HG03378 (cell line): ENCODE measurements around the gene NUCB1.
"Not testable (repeated sequence)": the region's sequence is repeated elsewhere in the genome, so short reads cannot be mapped to it uniquely, and the experiment has no call there.

Source experiments
- ATAC-seq: cut with Tn5 transposase; IDR thresholded peaks from one replicate; pipeline ENCODE4 v1.9.1; 2021; ENCODE audit warnings: mild to moderate bottlenecking, moderate library complexity; ENCODE audit not compliant: unreplicated experiment

The NUCB1 gene

DNA sequence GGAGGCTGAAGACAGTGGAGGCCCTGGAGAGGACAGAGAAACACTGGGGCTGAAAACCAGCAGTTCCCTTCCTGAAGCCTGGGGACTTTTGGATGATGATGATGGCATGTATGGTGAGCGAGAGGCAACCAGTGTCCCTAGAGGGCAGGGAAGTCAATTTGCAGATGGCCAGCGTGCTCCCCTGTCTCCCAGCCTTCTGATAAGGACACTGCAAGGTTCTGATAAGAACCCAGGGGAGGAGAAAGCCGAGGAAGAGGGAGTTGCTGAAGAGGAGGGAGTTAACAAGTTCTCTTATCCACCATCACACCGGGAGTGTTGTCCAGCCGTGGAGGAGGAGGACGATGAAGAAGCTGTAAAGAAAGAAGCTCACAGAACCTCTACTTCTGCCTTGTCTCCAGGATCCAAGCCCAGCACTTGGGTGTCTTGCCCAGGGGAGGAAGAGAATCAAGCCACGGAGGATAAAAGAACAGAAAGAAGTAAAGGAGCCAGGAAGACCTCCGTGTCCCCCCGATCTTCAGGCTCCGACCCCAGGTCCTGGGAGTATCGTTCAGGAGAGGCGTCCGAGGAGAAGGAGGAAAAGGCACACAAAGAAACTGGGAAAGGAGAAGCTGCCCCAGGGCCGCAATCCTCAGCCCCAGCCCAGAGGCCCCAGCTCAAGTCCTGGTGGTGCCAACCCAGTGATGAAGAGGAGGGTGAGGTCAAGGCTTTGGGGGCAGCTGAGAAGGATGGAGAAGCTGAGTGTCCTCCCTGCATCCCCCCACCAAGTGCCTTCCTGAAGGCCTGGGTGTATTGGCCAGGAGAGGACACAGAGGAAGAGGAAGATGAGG is 26.4 kb upstream of the NUCB1 start:
- no peak for ATAC-seq

DNA sequence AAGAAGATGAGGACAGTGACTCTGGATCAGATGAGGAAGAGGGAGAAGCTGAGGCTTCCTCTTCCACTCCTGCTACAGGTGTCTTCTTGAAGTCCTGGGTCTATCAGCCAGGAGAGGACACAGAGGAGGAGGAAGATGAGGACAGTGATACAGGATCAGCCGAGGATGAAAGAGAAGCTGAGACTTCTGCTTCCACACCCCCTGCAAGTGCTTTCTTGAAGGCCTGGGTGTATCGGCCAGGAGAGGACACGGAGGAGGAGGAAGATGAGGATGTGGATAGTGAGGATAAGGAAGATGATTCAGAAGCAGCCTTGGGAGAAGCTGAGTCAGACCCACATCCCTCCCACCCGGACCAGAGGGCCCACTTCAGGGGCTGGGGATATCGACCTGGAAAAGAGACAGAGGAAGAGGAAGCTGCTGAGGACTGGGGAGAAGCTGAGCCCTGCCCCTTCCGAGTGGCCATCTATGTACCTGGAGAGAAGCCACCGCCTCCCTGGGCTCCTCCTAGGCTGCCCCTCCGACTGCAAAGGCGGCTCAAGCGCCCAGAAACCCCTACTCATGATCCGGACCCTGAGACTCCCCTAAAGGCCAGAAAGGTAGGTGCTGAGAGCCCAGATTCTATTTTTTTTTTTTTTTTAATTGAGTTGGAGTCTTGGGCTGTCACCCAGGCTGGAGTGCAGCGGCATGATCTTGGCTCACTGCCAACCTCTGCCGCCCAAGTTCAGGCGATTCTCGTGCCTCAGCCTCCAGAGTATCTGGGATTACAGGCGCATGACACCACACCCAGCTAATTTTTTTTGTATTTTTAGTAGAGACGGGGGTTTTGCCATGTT is 25.6 kb upstream of the NUCB1 start:
- no peak for ATAC-seq

DNA sequence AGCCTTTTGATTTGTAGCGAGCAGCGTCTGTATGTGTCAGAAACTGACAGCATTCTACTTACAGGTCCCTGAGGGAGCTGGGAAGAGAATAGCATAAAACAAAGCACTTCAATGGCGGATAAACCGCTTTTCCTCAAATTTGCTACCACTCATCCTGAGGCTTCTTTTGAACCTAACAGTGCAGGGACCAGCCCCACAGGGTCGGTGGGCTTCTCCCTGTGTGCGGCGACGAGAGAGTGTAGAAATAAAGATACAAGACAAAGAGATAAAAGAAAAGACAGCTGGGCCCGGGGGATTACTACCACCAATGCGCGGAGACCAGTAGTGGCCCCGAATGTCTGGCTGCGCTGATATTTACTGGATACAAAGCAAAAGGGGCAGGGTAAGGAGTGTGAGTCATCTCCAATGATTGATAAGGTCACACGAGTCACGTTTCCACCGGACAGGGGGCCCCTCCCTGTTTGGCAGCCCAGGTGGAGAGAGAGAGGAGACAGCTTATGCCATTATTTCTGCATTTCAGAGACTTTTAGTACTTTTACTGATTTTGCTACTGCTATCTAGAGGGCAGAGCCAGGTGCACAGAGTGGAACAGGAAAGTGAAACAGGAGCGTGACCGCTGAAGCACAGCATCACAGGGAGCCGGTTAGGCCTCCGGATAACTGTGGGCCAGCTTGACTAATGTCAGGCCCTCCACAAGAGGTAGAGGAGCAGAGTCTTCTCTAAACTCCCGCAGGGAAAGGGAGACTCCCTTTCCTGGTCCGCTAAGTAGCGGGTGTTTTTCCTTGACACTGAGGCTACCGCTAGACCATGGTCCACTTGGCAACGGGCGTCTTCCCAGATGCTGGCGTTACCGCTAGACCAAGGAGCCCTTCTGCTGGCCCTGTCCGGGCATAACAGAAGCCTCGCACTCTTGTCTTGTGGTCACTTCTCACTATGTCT is 23.8 kb upstream of the NUCB1 start:
- not testable (repeated sequence) for ATAC-seq

DNA sequence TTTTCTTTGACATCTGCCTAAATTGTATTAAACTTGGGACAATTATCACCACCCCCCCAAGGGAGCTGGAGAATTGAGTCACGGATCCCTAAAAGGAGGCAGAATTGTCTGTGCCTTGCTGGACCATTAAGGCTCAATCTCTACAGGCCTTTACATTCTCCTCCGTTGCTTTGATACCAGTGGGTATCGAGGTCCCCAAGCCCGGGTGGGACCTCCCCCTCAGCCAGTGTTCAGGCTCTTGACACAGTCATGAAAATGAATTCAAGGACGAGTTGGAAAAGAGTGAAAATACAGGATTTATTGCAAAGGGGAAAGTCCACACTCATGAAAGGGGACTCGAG is 22.3 kb upstream of the NUCB1 start:
- no peak for ATAC-seq

DNA sequence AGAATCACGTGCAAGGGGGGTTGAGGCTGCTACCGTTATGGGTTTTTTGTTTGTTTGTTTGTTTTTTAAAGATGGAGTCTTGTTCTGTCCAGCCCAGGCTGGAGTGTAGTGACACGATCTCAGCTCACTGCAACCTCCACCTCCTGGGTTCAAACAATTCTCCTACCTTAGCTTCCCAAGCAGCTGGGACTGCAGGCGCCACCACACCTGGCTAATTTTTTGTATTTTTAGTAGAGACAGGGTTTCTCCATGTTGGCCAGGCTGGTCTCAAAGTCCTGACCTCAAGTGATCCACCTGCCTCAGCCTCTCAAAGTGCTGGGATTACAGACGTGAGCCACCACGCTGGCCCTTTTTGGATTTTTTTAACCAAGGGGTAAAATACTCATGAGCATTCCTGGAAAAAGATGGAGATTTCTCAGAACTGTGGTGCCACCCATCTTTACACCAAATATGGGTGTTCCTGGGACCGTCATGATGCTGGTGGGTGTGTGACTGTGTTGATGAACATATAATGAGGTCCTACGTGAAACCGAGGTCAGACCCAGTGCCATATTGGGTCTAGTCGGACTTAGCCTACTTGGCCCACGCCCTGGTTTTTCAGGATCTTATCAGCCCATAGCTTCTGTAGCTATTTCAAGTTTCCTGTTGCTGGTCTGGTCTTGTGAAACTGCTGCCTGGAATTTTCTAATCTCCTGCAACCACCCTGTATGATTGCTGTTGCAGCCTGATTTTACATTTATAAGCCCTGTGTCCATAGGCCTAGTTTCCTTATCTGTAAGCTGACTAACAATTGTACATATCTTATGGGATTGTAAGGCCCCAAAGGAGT is 21.7 kb upstream of the NUCB1 start:
- no peak for ATAC-seq

DNA sequence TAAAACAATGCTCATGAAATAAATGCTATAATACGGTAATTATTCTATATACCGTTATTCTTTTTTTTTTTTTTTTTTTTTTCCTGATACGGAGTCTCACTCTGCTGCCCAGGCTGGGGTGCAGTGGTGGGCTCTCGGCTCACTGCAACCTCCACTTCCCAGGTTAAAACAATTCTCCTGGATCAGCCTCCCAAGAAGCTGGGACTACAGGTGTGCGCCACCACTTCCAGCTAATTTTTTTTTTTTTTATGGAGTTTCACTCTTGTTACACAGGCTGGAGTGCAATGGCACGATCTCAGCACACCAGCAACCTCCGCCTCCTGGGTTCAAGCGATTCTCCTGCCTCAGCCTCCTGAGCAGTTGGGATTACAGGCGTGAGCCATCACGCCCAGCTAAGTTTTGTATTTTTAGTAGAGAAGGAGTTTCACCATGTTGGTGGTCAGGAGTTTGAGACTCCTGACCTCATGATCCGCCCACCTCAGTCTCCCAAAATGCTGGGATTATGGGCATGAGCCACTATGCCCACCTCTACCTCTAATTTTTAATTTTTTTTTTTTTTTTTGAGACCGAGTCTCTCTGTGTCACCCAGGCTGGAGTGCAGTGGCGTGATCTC is 21.0 kb upstream of the NUCB1 start:
- no peak for ATAC-seq

DNA sequence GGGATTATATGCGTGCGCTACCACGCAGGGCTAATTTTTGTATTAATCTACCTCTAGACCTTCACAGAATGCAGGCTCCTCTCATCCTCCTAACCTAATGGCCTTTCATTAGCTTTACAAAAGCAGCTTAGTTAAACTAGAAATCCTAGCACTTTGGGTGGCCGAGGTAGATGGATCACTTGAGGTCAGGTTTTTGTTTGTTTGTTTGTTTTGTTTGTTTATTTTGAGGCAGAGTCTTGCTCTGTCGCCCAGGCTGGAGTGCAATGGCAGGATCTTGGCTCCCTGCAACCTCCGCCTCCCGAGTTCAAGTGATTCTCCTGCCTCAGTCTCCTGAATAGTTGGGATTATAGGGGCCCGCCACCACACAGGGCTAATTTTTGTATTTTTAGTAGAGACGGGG is 20.4 kb upstream of the NUCB1 start:
- not testable (repeated sequence) for ATAC-seq

DNA sequence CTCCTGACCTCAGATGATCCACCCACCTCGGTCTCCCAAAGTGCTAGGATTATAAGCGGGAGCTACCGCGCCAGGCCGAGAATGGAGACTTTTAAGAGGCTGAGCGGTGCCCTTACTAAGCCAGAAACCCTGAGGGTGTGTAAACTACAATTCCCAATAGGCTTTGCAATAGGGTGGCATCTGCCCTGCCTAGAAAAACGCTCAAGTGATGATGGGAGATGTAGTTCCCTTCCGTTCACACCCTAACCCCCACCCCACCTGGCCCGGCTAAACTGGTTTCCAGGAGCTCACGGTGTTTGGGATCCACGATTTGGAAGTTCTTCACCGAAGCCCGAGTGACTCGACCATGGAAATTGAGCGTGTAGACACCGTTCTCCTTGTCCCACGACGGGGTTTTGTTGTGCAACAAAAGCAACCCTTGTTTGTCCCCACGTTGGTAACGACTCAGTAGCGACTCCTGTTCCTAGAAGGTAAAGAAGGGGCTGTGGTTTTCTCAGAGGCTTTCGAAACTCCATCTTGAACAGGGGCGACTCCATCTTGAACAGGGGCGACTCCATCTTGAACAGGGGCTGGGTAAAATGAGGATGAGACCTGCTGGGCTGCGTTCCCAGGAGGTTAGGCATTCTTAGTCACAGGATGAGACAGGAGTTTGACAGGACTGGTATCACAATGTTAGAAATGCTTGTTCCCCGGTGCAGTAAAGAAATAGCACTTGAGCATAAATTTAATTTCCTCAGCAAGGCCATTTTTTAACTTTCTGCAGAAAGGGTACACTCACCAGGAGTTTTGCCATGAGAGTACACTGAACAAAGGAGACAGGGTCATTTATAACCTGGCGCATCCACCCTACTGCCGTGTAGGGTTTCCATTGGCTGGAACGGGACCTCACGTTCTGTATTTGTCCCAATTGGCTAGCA is 18.1 kb upstream of the NUCB1 start:
- no peak for ATAC-seq

DNA sequence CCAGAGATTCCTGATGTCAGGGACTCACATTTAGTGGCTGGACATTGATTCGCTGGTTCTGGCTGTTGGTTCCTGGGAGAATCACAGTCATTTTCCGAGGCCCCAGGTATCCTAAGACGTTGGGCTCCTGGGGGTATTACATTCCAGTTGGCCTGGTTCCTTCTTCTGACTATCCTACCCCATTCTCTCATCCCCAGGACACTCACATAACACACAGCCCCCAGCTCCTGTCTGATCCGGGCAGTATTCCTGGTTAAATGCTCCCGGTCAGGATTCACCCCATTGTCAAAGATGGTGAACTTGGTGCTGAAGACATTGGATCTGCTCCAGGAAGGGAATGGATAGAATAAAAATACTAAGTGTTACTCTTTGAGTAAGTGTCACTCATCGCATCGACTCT is 16.4 kb upstream of the NUCB1 start:
- no peak for ATAC-seq

DNA sequence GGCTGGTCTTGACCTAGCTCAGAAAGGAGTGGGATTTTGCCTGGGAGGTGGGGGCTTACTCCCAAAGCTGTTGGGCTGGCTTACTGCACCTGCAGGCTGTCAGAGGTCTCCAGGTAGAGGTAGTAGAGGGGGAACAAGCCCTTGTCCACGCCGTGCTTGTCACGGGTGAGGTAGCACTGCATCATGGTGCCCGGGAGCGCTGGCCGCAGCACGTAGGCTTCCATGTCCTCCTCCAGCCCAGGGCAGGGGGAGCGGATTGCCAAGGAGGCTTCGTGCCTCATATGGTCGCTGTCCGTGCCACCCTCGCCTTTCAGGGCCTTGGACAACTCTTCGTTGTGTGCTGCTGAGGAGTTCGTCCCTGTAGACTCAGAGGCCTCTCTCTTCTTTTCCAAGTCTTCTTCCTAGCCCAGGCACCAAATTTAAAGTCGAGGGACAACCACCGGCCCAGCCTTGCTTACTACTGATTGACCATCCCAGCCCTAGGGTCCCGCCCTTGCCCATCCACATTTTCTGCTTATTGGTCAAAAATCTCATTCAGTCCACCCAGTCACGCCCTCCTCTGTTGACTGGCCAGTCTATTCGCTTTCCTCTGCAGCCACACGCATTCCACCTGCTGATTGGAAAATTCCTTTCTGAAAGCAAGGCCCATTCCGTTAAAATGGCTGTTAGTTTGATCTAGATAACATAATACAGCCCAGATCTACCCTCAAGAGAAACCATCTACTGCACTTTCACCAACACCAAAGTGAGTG is 12.1 kb upstream of the NUCB1 start:
- no peak for ATAC-seq

DNA sequence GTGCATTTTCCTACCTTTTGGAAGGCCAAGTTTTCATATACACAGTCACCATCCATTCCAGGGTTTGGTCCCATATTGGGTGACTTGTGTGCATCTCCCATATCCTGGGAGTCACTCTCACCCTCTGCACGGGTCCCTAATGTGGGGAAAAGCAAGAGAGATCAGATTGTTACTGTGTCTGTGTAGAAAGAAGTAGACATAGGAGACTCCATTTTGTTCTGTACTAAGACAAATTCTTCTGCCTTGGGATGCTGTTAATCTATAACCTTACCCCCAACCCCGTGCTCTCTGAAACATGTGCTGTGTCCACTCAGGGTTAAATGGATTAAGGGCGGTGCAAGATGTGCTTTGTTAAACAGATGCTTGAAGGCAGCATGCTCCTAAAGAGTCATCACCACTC is 10.6 kb upstream of the NUCB1 start:
- ATAC-seq = not testable (repeated sequence)

DNA sequence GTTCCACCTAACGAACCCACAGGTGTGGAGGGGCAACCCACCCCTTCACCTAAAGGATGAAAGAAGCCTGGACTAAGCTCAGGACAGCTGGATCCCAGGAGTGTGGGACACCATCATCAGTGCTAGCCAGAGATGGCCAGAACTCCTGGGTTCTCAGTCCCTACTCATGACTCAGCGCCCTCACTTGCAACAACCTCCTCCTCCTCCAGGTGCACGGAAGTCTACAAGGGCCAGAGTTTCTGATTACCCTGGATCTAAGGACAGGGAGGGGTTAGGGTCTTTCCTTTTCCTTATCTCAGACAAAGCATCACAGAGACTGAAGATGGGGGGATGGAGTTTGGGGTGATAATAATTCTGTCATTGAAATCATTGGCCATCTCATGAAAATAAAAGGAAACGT is 9.6 kb upstream of the NUCB1 start:
- ATAC-seq = no peak

DNA sequence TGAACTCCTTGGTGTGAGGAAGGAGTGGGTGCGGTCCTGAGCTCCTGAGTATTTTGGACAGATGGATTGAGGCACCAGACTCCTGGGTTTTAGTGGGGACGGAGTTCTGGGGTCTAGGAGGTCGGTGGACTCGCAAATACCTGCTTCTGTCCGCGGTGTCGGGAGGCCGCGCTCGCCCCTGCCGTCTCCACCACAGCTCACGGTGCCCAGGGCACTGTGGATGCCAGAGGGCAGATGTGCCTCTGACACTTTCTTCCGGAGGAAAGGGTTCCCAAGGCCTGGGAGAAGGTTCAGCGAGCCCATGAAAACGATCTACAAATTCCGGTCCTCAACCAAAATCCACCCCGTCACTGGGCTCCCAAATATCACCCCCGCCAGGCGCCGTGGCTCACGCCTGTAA is 4.9 kb upstream of the NUCB1 start:
- no peak for ATAC-seq

DNA sequence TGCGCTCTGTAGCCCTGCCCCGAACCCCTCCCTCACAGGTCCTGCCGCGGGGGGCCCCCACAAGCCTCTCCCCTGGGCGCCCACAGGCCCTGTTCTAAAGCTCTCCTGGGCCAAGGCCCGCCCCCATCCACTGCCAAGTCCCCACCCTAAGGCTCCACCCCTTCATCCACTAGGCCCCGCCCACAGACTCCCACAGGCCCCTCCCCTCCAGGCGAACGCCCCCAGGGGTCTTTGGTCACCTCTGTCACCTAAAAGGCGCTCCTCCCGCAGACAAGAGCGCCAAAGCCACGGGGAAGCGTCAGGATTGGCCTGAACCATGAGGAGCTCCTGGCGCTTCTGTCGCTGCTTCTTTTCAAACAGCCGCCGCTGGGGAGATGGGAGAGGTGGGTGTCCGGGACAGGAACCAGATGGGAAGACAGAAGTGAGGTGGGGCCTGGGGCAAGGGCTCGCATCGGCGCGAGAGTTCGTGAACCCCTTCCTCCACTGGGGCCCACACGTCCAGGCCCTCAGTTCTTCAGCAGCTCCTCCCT is 3.9 kb upstream of the NUCB1 start:
- ATAC-seq = no peak

DNA sequence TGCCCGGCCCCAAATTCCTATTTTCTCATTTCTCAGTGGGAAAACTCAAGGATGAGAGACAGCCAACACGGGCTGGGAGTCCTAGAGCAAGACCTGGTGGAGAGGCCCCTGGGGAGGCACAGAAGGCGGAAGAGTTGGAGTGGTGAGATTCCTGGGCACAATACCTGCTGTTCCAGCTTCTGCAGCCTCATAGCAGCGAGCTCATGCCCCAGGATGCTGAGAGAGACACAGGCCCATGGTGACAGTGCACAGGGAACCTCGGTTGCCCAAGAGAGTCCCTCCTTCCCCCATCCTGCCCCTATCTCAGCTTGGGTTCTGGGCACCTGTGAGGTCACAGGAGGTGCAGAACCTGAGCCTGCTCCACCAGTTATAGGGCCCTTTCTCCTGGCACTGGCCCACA is 2.9 kb upstream of the NUCB1 start:
- no peak for ATAC-seq

DNA sequence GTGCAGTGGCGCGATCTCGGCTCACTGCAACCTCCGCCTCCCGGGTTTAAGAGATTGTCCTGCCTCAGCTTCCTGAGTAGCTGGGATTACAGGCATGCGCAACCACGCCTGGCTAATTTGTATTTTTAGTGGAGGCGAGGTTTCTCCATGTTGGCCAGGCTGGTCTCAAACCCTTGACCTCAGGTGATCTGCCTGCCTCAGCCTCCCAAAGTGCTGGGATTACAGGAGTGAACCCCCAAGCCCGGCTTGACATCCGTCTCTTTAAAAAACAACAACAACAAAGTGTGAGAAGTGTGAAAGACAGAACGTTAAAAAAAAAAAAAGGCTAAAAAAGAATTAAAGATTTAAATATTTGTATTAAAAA is 744 bp upstream of the NUCB1 start:
- ATAC-seq = not testable (repeated sequence)

DNA sequence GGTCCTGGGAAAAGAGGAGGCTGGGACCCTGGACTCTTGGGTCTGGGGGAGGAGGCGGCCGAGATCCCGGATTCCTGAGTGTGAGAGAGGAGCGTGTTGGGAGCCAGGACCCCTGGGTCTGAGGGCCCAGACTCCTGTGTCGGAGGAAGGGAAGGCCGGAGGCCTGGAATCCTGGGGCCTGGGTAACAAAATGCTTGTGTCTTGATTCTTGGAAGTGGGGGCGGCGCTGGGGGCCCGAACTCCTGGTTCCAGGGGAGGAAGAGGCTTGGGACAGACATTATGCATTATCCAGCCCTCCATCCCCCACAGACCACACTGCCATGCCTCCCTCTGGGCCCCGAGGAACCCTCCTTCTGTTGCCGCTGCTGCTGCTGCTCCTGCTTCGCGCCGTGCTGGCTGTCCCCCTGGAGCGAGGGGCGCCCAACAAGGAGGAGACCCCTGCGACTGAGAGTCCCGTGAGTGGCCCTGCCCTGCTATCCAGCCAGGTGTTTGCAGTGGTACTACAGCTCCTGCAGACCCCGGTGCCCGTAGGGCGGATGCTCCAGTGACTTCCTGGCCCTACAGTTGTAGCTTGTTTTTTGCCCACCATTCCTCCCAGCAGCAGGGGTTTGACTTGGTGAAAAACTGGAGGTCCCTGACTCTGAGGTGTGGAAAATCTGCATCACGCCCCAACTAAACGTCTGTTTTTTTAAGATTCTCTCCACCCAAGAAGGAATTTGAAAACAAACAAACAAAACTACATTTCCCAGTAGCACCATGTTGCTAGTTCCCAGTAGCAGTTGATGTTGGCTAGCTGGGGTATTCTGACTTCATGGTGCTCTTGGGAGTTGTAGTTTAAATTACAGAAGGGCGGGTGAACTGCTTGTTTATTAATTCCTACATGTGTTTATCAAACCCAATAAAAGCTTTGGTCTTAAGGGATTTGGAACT is 630 bp downstream of the NUCB1 start:
- ATAC-seq = no peak
